ENCODE measurements around the gene C16orf96. TPM values are rescaled to one million over a fixed set of nuclear protein-coding genes. Genes with fewer than 3 reads are reported as not detected.
A peak's percentile ranks its signal among the peaks of the same experiment; 100 is the strongest.

Gene C16orf96
- total RNA-seq, 1 experiment from 2014 or later, result 1.4 TPM

DNA sequence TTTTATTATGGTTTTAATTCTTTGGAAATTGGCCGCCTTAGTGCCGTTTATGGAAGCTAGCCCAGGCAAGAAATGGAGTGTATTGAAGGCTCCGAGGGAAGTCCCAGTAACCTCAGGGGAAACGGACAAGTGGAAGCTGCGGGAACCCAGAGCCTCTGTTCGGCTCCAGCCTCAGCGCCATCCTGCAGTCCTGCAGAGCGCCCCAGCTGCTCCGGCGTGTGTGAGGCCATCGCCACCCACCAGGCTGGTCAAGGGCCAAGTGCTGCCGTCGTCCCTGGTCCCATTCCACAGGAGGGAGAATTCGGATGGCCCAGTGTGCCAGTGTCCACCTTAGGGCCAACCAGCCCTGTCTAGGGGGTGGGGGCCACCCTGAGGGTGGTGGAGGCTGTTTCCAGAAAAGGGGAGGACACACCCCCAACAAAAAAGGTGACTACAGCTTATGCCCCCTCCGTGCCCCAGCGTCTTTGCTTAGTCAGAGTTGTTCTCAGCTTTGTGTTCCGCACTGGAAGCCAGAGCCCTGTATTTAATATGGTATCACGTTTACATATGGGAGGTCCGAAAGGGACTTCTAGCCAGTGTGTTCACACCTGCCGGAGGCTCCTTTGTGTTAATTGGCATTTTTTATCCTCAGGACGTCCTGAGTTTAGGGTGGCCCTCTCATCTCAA, 81.5 kb downstream of the C16orf96 start:
- Mint-ChIP-seq H3K4me1 (peaks cover 7 to 8% of the 10 kb centered on the region in 2 experiments; a peak in 3 of 4 replicates), H3K4me3 (no peak overlapping the region), H3K36me3 (ENCODE audit: insufficient read depth in 1 of 3, low read depth in 3 of 3) (peaks cover 0 to 16% (median 4%) of the 10 kb centered on the region in 3 experiments; a peak in 4 of 7 replicates), H3K27me3 (ENCODE audit: low read depth) (no peaks in the 10 kb centered on the region), H3K27ac (peak overlapping the region in 1 of 3 experiments; percentile 83; a peak in 2 of 7 replicates), H3K9me3 (no peaks in the 10 kb centered on the region)
- no peaks in the 10 kb centered on the region for H3K9me3 ChIP-seq (ENCODE audit: control insufficient read depth, low read depth, low read length)
- no peak overlapping the region for H2BK120ac ChIP-seq (ENCODE audit: low read depth, low read length, poor library complexity, severe bottlenecking)
- no peak overlapping the region for H2AK5ac ChIP-seq (ENCODE audit: insufficient read length, low read length)
- no peak overlapping the region for H3T11ph ChIP-seq (ENCODE audit: low read length)
- no peak overlapping the region for H2BK20ac ChIP-seq (ENCODE audit: low read depth, low read length, poor library complexity, severe bottlenecking)
- H3K23ac ChIP-seq (ENCODE audit: insufficient read length, low read depth, low read length), result no peak overlapping the region
- H2BK5ac ChIP-seq (ENCODE audit: insufficient read length, low read length), result no peak overlapping the region
- no peaks in the 10 kb centered on the region for H3K23me2 ChIP-seq (ENCODE audit: insufficient read length, low read depth, low read length, poor library complexity, severe bottlenecking)
- no peaks in the 10 kb centered on the region for H3K4me1 ChIP-seq (ENCODE audit: insufficient read depth, low read length)
- no peaks in the 10 kb centered on the region for H3K27me3 ChIP-seq (ENCODE audit: insufficient read depth, low read length)
- no peaks in the 10 kb centered on the region for H4K20me1 ChIP-seq (ENCODE audit: control insufficient read depth, insufficient read depth, insufficient read length)
- H3K4me2 ChIP-seq (ENCODE audit: insufficient read depth, insufficient read length, low read length), result no peak overlapping the region
- H4K8ac ChIP-seq (replicated peaks; ENCODE audit: insufficient read length, low read depth, low read length), result no peak overlapping the region
- TF ChIP-seq, protein P1, sequence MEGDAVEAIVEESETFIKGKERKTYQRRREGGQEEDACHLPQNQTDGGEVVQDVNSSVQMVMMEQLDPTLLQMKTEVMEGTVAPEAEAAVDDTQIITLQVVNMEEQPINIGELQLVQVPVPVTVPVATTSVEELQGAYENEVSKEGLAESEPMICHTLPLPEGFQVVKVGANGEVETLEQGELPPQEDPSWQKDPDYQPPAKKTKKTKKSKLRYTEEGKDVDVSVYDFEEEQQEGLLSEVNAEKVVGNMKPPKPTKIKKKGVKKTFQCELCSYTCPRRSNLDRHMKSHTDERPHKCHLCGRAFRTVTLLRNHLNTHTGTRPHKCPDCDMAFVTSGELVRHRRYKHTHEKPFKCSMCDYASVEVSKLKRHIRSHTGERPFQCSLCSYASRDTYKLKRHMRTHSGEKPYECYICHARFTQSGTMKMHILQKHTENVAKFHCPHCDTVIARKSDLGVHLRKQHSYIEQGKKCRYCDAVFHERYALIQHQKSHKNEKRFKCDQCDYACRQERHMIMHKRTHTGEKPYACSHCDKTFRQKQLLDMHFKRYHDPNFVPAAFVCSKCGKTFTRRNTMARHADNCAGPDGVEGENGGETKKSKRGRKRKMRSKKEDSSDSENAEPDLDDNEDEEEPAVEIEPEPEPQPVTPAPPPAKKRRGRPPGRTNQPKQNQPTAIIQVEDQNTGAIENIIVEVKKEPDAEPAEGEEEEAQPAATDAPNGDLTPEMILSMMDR (conservative IDR thresholded peaks at IDR 0.05), result no peak
- H3K9ac ChIP-seq (ENCODE audit: extremely low read depth, insufficient read length, low read length), result no peak overlapping the region
- no peak overlapping the region for H3K56ac ChIP-seq (ENCODE audit: insufficient read length, low read depth, low read length)
- no peak overlapping the region for H3K4ac ChIP-seq (ENCODE audit: low read depth, low read length)
- peaks cover 7% of the 10 kb centered on the region for H3K79me1 ChIP-seq (ENCODE audit: insufficient read depth, low read depth, low read length, poor library complexity, severe bottlenecking)
- H3K18ac ChIP-seq (ENCODE audit: insufficient read length, low read depth, low read length), result no peak overlapping the region
- H3K27ac ChIP-seq (ENCODE audit: insufficient read length, low read depth, low read length), result no peak overlapping the region
- no peak overlapping the region for H3K14ac ChIP-seq (ENCODE audit: insufficient read depth, low read length)
- no peak overlapping the region for H2BK15ac ChIP-seq (ENCODE audit: low read depth, low read length)
- no peak overlapping the region for H2AFZ ChIP-seq (ENCODE audit: low read length)
- H4K5ac ChIP-seq (ENCODE audit: insufficient read length, low read depth, low read length), result no peak overlapping the region
- no peak for DNase-seq
- no peaks in the 10 kb centered on the region; the same call in 1 of the 2 replicates for H3K79me2 ChIP-seq (ENCODE audit: insufficient read depth, low read length)
- H2BK12ac ChIP-seq (ENCODE audit: insufficient read length, low read depth, low read length), result no peak overlapping the region
- no peak overlapping the region for H4K91ac ChIP-seq (ENCODE audit: insufficient read length, low read depth, low read length)
- WGBS (ENCODE audit: extremely low coverage, insufficient read length, low lambda C conversion rate), result no CpG with 5 or more reads among the region's 21 CpGs
